GM21447 (cell line): Measurements from ENCODE around the gene HDAC4.

Experiments
- ATAC-seq: cut with Tn5 transposase; IDR thresholded peaks from one replicate; pipeline ENCODE4 v1.9.1; 2021; ENCODE audit not compliant: unreplicated experiment

The HDAC4 gene

GRCh38 chr2:239385096-239386000 lies 15.5 kb downstream of the HDAC4 start:
- ATAC-seq = no peak

DNA sequence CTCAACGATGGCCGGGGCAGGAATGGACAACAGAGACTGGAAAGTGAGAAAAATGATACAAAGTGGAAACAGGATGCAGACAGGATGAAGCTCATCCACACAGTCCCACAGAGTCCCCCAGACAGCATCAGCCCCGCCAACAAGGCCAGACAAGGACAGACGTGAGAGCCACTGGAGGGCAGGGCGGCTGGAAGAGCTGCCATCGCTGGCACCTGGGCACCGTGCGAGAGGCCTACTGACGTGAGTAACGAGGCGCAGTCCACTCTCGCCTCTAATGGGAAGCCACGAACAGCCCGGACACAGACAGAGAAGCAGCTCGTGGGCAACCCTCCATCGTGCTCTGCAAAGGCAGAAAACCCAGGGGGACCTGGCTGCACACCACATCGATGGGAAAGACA lies 17.1 kb downstream of the HDAC4 start:
- ATAC-seq = no peak

DNA sequence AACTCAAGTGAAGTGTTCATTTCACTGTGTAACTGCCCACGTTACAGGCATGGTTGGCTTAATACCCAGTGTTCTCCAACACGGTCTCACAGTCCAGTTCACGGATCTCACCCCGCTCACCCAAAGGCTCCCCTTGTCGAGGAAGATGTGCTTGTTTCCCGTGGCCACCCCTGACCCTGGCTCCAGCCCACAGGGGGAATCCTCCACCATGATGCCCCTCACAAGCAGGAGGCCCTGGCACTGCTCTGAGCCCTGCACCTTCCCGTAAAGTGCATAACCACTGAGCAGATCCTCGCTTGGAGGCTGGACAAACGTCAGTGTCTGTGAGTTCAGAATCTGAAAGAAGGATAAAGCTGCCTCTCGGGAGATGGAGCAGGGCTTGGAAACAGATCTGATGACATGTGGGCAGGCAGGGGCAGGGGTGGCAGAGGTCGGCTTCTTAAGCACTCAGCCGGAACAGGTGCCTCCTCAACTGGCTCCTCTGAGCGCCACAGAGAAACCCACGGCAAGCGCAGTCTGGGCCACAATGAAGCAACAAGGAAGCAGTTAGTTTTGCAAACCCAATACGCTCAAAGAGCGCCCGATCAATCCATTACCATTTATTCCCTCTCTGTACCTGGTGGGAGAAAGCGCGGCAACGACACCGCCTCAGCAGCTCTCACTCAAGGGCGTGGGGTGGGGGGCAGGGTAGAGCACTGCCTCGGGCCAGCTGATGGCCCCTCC lies 17.6 kb downstream of the HDAC4 start:
- no peak for ATAC-seq

DNA sequence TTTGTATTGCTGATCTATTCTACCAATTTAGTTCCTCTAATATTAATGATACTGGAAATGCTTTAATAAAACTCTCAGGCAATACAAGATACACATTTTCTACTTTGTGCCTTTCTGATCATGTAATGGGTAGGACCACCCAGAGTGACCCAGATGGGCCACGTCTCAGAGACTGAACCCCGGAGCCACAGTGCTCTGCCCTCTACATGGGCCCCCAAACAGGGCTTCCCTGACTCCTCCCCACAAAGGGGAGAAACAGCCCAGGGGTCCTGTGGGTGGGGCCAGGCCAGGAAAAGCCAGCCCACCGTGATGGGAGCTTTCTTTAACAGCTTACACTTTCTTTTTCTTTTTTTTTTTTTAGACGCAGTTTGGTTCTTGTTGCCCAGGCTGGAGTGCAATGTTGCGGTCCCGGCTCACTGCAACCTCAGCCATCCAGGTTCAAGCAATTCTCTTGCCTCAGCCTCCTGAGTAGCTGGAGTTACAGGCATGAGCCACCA lies 18.4 kb downstream of the HDAC4 start:
- no peak for ATAC-seq

DNA sequence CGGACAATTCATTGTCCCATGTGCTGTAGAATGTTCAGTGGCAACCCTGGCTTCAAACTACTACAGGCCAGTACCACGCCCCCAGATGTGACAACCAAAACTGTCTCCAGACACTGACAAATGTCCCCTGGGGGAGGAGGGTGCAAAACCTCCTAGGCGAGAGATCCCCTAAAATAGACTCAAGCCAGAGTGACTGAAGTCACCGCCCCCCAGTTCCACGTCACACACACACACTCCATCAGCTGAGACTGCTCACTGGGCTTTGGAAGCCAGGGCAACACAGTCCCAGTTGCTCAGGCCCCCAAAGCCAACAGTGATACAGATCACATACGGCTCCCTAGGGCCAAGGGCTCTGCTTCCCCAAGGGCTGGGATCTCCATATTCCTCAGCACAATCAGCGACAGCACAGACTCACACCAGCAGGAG lies 19.1 kb downstream of the HDAC4 start:
- ATAC-seq = peak; percentile 71

GRCh38 chr2:239380831-239381708 lies 19.8 kb downstream of the HDAC4 start:
- ATAC-seq = peak; percentile 48

- ATAC-seq = no peak
These were observed 21.1 kb downstream of the HDAC4 start for GRCh38 chr2:239379641-239380170.

DNA sequence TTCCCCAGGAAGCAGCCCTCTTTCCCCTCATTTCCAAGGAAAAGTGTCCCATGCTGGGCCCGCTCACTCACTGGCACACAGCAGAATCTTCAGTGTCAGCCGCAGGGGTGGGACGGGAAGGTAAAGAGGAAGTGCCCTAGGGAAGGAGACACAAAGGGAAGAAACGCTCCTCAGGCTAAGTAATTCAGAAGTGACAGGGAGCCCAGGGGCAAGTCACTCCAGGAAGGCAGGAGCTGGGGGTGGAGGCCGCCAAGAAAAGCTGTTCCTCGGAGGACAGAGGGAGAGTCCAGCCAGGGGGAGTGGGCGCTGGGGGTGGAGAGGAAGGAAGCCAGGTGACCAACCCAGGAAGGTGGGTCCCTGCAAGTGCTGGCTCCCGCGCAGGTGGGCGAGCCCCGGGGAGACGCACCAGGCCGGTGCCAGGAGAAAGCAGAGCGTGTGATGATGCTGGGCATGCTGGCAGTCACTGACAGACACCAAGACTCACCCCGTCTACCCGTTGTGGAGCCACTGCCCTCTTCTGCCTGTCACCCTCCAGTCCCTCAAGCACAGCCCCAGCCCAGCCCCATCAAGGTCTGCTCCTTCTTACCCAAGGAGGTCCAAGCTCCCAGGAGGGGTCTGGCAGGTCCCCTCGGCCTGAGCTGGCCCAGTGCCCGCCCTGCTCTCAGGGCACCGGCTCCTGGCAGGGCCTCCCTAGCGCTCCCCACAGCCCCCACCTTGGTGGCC lies 21.7 kb downstream of the HDAC4 start:
- no peak for ATAC-seq

DNA sequence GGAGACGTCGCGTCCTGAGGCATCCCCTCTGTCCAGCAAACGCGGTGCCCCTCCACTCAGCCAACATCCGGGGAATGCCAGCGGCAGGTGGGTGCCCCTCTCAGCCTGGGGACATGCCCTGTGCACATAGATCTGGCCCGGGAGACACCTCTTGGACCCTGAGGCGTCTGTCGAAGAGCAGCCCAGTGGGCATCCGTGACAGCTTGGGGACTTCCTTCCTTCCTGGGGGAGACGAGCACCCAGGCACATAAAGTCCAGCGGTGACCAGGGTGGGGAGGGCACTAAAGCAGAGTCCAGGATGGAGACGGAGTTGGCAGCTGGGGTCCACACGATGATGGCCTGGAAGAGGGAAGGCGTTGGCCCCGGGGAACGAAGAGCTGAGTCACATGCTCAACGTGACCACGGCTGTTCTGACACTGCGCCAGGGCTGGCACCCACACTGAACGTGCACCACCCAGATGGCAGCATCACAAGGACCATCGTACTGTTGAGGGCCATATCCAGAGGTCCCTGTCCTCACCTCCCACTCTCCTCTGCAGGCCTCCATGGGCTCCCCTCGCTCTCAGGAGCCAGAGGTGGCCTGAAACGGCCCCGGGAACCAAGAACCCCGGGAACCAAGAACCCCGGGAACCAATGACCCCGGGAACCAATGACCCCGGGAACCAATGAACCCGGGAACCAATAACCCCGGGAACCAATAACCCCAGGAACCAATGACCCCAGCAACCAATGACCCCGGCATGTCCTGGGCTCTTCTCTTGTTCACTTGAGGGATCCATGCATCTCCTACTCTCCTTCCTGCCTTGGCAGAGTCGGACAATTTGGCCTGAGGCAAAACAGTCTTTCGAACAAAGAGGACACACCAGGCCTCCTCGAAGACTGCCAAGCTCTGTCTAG lies 22.6 kb downstream of the HDAC4 start:
- ATAC-seq = no peak

GRCh38 chr2:239377591-239377990 lies 23.2 kb downstream of the HDAC4 start:
- ATAC-seq = no peak

DNA sequence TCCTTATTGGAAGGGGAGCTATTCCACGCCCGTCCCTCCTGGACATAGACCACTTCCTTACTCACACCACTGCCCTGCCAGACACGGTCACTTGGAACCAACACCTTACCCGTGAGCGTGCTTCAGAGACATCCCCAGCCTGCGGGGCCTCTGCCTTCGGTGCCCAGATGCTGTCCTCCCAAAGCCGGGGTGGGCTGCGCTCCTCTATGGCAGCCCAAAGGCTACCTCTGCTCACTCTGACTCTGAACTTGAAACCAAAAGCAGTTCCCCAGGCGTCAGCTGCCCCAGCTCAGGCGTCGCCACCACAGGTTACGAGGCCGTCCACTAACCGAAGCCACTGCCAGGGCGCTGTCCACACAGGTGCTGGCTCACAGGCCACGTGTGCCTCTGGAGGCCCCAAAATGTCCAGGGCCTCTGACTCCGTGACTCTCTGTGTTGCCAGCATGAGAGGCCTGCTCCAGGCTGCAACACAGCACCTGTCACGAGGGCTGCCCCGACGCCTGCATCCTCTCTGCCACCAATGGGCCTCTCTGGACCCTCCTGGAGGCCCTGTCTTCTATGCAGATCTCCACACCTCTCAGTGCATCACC lies 23.8 kb downstream of the HDAC4 start:
- no peak for ATAC-seq

DNA sequence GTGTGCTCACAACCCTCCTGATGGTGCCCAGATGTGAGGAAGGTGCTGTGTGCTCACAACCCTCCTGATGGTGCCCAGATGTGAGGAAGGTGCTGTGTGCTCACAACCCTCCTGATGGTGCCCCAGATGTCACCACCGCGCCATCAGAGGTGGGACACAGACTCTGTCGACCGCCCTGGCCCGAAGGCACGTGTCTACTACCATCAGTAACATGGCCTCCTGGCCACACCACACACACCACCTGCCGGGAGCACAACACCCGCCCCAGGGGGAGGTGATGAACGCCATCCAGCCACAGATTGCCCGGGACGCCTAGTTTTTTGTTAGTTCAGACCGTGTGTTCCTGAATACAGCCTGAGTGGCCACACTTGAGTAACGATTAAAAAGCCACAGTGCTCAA lies 24.5 kb downstream of the HDAC4 start:
- ATAC-seq = no peak

GRCh38 chr2:239375278-239376061 lies 25.4 kb downstream of the HDAC4 start:
- ATAC-seq = no peak

GRCh38 chr2:239374896-239375277 lies 25.9 kb downstream of the HDAC4 start:
- no peak for ATAC-seq

- no peak for ATAC-seq
These were observed 28.0 kb downstream of the HDAC4 start for GRCh38 chr2:239372835-239373234.

DNA sequence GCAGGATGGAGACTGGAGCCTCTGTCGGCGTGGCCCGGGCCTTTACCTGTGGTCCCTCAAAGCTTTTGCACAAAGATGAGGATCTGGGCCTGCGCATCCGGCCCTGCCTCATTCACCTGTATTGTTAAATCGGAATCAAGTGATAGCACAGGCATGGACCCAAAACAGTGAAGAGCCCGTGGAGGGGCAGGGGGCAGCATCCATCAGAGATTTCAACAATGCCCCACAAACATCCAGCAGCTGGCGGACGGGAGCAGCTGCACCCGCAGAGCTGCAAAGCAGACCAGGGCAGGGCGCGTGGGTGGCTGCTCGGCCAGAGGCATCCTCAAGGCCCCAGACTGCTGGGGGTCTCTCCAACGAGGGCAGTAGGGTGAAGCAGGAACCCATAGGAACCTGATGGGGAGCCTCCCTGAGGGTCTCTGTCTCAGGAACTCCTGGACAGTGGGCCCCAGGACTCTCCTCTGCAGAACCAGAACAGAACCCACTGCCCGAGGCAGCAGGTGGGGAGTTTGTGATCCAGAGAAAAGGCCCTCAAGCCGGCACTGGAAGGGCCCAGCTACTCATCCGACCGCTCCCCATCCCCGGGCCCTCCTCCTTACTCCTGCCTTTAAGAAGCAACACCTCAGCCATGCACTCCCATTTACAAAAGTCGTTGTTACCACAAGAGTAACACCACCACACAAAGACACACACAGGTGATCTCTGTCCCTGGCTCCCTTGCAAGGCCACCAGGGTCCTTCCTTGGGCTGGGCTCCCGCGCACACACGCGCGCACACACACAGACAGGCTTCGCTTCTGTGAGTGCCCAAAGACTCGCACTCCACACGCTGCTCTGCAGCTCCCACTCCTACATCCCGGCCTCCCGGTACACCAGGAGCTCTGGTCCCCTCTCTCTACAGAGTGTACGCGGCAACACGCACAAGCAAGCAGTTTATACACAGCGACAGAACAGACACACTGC lies 28.8 kb downstream of the HDAC4 start:
- ATAC-seq = no peak
